IPS-20b (cell line): ENCODE measurements around the gene WNT3A.
A peak's percentile ranks its signal among the peaks of the same experiment; 100 is the strongest.

ENCODE experiments used
- H3K27ac ChIP-seq: one replicate; pipeline ENCODE4 v1.5.1; 2013; ENCODE audit warnings: low read length
- H3K27me3 ChIP-seq: 2 replicates; pipeline ENCODE4 v1.6.1; 2013; ENCODE audit warnings: mild to moderate bottlenecking, low read length, inconsistent platforms; ENCODE audit not compliant: insufficient read depth
- H3K36me3 ChIP-seq: 2 replicates; pipeline ENCODE4 v1.6.1; 2013; ENCODE audit warnings: low read depth, mild to moderate bottlenecking, inconsistent platforms, low read length, moderate library complexity; ENCODE audit not compliant: insufficient read depth
- H3K4me1 ChIP-seq: 2 replicates; pipeline ENCODE4 v1.6.1; 2013; ENCODE audit warnings: mild to moderate bottlenecking, control low read depth, inconsistent platforms, low read length, moderate library complexity; ENCODE audit not compliant: insufficient read depth
- H3K4me3 ChIP-seq: 2 replicates; pipeline ENCODE4 v1.5.1; 2013; ENCODE audit warnings: mild to moderate bottlenecking, low read length, inconsistent platforms
- H3K9ac ChIP-seq: 2 replicates; pipeline ENCODE4 v1.6.1; 2013; ENCODE audit warnings: low read depth, mild to moderate bottlenecking, inconsistent platforms, low read length, moderate library complexity
- H3K9me3 ChIP-seq: 2 replicates; pipeline ENCODE4 v1.6.1; 2013; ENCODE audit warnings: mild to moderate bottlenecking, low read depth, low read length, inconsistent platforms; ENCODE audit not compliant: insufficient read depth

WNT3A gene

GRCh38 chr1:228107636-228108035, 100.8 kb downstream of the WNT3A start:
- Histone ChIP-seq H3K4me1 (peaks cover 4% of the 10 kb centered on the region), H3K4me3 (no peak overlapping the region), H3K9ac (no peak overlapping the region)

DNA sequence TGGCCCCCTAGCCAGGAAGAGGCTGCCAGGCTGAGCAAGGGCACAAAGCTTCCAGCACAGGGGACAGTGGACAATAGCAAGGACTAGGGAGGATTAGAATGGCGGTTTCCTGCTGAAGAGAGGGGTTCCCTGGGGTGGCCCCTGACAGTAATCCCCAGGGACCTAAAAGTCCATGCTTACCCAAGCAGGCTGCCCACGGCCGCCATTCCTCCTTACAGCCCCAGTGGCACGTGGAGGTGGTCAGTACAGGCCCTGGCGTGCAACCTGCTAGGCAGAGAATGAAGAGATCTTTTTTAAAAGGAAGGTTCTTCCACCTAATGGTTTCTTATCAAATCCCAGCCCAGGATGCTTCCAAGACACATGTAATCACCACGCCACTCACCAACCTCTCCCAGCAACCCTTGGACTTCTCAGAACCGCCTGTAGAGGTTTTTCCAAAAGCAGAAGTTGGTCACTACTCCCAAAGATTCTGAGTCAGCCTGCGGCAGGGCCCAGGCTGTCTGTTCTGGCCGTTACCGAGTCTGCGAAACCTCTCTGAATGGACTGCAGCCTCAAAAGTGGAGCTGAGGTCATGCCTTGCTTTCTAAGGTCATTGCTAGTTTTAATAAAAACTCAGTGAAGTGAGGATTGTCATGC, 101.4 kb downstream of the WNT3A start:
- H3K9ac ChIP-seq: peak overlapping the region; percentile 94

More at GRCh38 chr1:228107636-228108035, 100.8 kb downstream of the WNT3A start:
- Histone ChIP-seq H3K27me3 (peaks cover 15% of the 10 kb centered on the region; the same call in 1 of the 2 replicates), H3K27ac (no peak overlapping the region), H3K9me3 (no peaks in the 10 kb centered on the region), H3K36me3 (peaks cover 21% of the 10 kb centered on the region)

DNA sequence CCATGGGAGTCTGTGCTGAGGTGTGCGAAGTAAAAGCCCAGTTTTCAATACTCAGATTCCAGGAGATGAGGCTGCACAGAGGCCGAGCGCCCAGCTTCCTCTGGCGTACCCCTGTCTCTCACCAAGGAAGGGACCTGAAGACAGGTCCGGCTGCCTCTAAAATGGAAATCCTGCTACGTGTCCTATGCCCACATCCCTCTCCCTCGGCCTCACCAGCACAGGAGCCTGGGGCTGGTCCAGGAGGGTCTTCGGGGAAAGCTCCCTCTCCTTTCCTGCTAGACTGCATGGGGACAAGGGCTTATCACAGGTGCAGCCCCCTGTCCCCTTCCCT, 101.9 kb downstream of the WNT3A start:
- H3K9me3 ChIP-seq: no peaks in the 10 kb centered on the region
- H3K27ac ChIP-seq: peak overlapping the region; percentile 18

More for the DNA sequence above, 101.4 kb downstream of the WNT3A start:
- Histone ChIP-seq H3K9me3 (no peaks in the 10 kb centered on the region), H3K27ac (peak overlapping the region; percentile 18), H3K36me3 (peaks cover 21% of the 10 kb centered on the region), H3K27me3 (peaks cover 15% of the 10 kb centered on the region; the same call in 1 of the 2 replicates), H3K4me1 (peaks cover 4% of the 10 kb centered on the region), H3K4me3 (peak overlapping the region; percentile 98)

GRCh38 chr1:228109073-228109961, 102.5 kb downstream of the WNT3A start, which contains the start of gene MRPL55:
MRPL55 (minus strand) TSS chr1:228109299; CDS start chr1:228108260, 1,039 bp downstream.
- Histone ChIP-seq H3K27me3 (peaks cover 15% of the 10 kb centered on the region; the same call in 1 of the 2 replicates), H3K4me3 (peak within 1 kb of the TSS; percentile 98), H3K27ac (peak within 1 kb of the TSS; percentile 18), H3K9me3 (no peaks in the 10 kb centered on the region), H3K9ac (peak within 1 kb of the TSS; percentile 94), H3K4me1 (peaks cover 4% of the 10 kb centered on the region), H3K36me3 (peaks cover 21% of the 10 kb centered on the region)

More for the DNA sequence above, 101.9 kb downstream of the WNT3A start:
- H3K27me3 ChIP-seq: peaks cover 15% of the 10 kb centered on the region; the same call in 1 of the 2 replicates
- peak overlapping the region; percentile 98 for H3K4me3 ChIP-seq
- peaks cover 21% of the 10 kb centered on the region for H3K36me3 ChIP-seq
- H3K4me1 ChIP-seq: peaks cover 4% of the 10 kb centered on the region
- peak overlapping the region; percentile 94 for H3K9ac ChIP-seq

- H3K4me1 ChIP-seq: peaks cover 4% of the 10 kb centered on the region
- H3K36me3 ChIP-seq: peaks cover 21% of the 10 kb centered on the region
- H3K4me3 ChIP-seq: peak overlapping the region; percentile 98
- H3K27ac ChIP-seq: no peak overlapping the region
- H3K9ac ChIP-seq: peak overlapping the region; percentile 82
- H3K9me3 ChIP-seq: peaks cover 3% of the 10 kb centered on the region; the same call in 1 of the 2 replicates
- H3K27me3 ChIP-seq: peaks cover 15% of the 10 kb centered on the region; the same call in 1 of the 2 replicates
Observed at GRCh38 chr1:228109962-228110488, 103.2 kb downstream of the WNT3A start.

- Histone ChIP-seq H3K36me3 (peaks cover 21% of the 10 kb centered on the region), H3K9me3 (peaks cover 7% of the 10 kb centered on the region; the same call in 1 of the 2 replicates), H3K4me1 (peaks cover 4% of the 10 kb centered on the region), H3K9ac (no peak overlapping the region), H3K27ac (no peak overlapping the region), H3K27me3 (peaks cover 15% of the 10 kb centered on the region; the same call in 1 of the 2 replicates), H3K4me3 (0 out of 2 replicates have a peak overlapping the region, but pooled peaks have one; percentile 98)
Observed at GRCh38 chr1:228110556-228110955, 103.8 kb downstream of the WNT3A start.
